DMS 273 (cell line): ENCODE data around the gene ZNF273.
"Not testable (repeated sequence)": the region's sequence is repeated elsewhere in the genome, so short reads cannot be mapped to it uniquely, and the experiment has no call there.

Experiments used
- DNase-seq: peaks from one replicate; lab custom pipeline; 2025; ENCODE audit not compliant: unreplicated experiment; lab: John Stamatoyannopoulos, UW

ZNF273 gene

DNA sequence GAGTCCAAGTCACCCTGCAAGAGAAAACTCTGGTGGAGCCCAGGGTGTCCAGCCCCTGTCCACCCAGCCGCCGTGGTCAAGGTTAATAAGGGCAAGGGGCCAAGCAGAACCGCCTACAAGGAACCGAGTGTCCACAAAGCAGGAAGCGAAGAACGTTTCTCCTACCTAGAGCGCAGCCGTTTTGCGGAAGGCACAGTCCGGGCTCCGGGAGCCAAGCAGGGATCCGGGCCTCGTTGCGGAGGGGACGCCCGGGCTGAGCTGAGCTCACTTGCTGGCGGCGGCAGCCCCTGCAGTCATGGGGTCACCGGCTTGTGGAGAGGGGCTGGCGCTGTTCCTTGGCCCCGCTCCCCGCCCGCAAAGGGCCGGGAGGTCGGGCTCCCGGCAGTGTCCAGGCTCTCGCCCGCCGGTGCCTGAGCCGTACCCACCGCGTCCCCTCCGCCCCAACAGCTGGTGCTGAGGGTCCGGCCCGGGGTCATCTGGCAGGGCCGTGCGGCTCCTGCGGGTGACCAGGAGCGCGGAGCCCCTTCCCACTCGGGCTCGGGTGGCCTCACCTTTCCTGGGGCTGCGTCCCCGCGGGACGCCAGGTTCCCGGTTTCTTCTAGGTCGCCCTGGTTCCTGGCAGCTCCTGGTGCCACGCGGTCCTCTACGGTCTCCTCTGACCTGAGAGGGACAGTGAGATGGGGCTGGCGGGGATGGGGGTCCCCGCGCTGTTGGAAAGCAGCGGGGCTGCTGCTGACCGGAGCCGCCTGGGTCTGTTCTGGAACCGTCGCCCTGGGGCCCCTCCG, 14.0 kb upstream of the ZNF273 start:
- DNase-seq, result no peak

DNA sequence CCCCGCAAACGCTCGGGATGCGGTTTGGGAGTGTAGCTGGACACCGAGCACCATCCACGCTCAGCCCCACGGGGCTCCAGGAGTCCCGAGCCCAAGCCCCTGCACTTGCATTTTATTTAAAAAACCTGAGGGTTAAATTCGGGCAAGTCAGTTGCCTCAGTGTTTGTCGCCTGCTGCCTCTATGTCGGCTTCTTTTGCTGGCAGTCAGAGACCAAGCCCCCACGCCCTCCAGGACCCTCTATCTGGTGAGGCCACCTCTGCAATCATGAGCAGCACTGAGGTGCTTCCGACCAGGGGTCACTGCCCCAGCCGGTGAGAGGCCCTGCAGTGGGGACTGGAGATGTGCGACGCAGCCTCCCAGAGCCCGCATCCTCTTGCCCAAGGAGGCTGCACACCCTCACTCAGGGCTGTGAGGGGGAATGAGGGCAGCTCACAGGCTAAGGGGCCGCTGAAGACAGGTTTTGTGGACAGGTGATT, 13.3 kb upstream of the ZNF273 start:
- no peak for DNase-seq

DNA sequence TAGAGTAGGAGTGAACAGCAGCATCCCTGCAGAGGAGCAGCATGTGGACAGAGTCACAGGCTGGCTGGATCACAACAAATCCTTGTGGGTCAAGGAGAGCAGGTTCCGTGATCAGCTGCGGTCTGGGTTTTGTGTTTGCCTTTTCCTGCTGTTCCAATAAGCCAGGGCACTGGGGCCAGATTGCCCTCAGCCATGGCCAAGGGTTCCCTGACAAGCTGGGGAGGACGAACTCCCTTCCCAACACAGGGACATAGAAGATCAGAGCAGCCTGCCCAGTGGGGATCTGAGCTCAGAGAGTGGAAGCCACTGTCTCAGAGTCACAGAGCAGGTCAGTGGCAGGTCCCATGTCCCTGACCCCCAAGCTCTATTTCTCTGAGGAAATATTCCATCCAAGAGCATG, 12.8 kb upstream of the ZNF273 start:
- DNase-seq, result not testable (repeated sequence)

DNA sequence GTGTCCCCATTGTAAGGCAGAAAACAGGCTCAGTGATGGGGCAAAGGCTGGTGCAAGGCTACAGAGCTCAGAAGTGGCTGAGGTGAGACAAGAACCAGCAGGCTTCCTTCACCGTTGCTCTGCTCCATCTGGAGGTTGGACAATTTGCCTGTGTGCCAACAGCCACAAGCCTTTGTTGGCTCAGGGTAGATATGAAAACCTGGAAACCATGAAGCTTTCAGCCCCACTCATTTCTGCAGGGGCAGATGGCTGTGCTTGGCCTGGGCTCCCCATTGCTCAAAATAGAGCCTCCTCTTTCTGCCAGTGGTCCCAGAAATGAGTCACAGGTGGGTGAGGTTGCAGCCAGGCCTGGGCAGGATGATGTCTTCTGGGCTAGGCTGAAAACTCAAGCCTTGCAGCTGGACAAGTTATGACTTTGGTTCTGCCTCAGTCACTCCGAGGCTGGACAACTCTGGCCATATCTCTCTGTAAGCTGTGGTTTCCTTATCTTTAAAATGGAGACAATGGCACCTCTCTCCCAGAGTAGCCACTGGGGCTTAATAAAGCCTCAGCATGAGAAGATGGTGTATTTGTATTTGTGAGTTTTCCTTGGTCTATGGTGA, 12.2 kb upstream of the ZNF273 start:
- DNase-seq, result peak; percentile 62

- not testable (repeated sequence) for DNase-seq
Measured at GRCh38 chr7:64891363-64892081, 11.6 kb upstream of the ZNF273 start.

GRCh38 chr7:64892116-64892515, 11.0 kb upstream of the ZNF273 start:
- DNase-seq, result no peak

- DNase-seq, result no peak
Measured at GRCh38 chr7:64892666-64893309, 10.3 kb upstream of the ZNF273 start.

GRCh38 chr7:64893401-64893800, 9.7 kb upstream of the ZNF273 start:
- DNase-seq, result peak; percentile 31

- DNase-seq, result not testable (repeated sequence)
Measured at GRCh38 chr7:64902461-64902805, 640 bp upstream of the ZNF273 start.

DNA sequence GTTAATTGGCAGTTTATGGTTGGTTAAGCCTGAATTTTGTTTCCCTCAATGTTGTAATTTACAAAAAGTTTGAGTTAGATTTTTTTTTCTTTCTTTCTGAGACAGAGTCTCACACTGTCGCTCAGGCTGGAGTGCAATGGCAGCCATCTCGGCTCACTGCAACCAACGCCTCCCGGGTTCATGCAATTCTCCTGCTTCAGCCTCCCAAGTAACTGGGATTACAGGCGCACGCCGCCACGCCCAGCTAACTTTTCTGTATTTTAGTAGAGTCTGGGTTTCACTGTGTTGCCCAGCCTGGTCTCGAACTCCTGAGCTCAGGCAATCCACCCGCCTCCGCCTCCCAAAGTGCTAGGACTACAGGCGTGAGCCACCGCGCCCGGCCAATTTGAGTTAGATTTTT, 935 bp downstream of the ZNF273 start:
- no peak for DNase-seq

GRCh38 chr7:64905133-64905532, 2.1 kb downstream of the ZNF273 start:
- DNase-seq, result no peak

DNA sequence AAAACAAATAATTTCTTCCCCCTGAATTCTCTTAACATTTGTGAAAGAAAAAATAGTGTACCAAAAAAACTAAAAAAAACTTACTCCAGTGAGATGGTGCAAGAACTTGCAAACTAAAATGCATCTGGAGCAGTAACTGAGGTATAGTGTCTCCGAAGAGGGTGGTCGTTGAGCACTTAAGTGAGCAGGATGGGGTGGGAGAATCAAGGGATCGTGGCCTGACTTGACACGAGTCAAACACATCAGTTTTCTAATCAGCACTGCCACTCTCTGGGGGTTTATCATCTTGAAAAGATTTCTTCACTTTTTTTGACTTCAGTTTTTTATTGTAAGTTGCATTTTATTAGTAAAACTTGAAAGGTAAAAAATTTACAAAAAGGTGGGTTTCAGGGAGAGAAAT, 2.5 kb downstream of the ZNF273 start:
- no peak for DNase-seq

DNA sequence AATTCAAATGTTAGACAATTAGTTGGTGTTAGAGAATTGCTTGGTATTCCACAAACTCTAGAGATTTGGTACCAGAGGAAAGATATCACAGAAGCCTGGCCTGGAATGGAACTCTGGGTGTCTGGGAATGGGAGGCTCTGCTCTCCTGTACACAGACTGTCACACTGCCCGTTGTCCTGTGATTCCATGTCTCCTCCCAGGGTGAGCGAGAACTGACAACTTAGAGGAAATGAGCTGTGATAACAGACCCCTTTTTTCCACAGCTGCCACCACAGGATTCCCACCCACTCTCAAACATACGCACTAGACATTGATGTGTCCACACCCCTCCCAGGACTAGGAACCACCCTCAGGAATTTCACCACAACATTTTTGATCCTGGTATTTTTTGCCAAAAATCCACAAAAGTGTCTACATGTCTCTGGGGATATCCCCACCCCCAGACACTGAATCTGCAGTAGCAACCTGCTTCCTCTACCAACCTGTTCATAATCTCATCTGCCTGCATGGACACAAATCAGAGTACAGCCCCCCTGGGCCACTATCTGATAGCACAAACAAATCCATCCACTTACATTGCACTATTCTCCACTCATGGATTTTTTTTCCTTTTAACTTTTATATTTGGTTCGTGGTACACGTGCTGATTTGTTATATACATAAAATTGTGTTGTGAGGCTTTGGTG, 4.7 kb downstream of the ZNF273 start:
- no peak for DNase-seq

DNA sequence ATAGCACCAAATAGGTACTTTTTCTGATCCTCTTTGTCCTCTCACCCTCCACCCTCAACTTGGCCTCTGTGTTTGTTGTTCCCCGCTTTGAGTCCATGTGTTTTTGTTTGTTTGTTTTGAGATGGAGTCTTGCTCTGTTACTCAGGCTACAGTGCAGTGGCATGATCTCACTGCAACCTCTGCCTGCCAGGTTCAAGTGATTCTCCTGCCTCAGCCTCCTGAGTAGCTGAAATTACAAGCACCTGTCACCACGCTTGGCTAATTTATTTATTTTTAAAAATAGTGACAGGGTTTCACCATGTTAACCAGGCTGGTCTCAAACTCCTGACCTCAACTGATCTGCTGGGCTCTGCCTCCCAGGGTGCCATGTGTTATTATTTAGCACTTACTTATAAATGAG, 5.3 kb downstream of the ZNF273 start:
- DNase-seq, result no peak

DNA sequence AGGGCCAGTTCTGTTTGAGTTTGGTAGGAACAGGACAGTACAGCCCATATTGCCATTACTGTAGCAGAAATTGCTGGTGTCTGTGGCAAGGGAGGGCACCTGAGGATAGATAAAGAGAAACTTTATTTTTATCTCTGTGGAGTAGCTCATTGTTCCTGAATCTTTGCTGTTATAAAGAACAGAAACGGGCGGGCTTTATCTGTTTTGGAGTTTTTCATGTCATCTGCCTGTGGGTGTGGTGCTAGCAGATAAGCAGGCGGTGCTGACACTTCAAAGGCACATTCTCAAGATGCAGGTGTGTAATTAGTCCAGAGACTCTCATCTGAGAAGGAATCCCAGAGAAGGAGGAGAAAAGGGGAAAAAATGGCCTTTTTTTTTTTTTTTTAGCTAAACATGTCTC, 11.5 kb downstream of the ZNF273 start:
- no peak for DNase-seq

GRCh38 chr7:64915301-64915700, 12.2 kb downstream of the ZNF273 start:
- not testable (repeated sequence) for DNase-seq

- DNase-seq, result not testable (repeated sequence)
Measured at GRCh38 chr7:64928252-64929187, 25.4 kb downstream of the ZNF273 start.

GRCh38 chr7:64934478-64934877, 31.4 kb downstream of the ZNF273 start:
- no peak for DNase-seq

GRCh38 chr7:64938540-64938939, 35.5 kb downstream of the ZNF273 start:
- no peak for DNase-seq

DNA sequence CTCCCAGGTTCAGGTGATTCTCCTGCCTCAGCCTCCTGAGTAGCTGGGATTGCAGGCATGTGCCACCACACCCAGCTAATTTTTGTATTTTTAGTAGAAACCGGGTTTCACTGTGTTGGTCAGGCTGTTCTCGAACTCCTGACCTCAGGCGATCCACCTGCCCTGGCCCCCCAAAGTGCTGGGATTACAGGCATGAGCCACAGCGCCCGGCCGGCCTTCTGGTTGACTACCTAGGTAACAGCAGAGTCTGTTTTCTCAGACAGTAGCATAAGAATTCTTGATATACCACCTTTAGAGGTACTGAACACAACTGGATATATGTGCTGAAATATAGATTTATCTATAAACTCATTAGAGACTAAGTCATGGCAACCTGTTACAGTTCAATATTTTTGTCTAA, 36.9 kb downstream of the ZNF273 start:
- DNase-seq, result not testable (repeated sequence)
